ENCODE measurements around the gene FNIP1. TPM values are rescaled to one million over a fixed set of nuclear protein-coding genes. Genes with fewer than 3 reads are reported as not detected.

The FNIP1 gene
- polyA plus RNA-seq, 1 donor (not counting 4 experiments of a cell fraction or from before 2014, with no cell fraction given): 14.6 TPM

GRCh38 chr5:131630963-131631350 is 165.9 kb downstream of the FNIP1 start:
- no peak for TF ChIP-seq EZH2 (IDR thresholded peaks at IDR 0.05; ENCODE audit: low read length)
- TF ChIP-seq CTCF (optimal IDR thresholded peaks at IDR 0.05 in 1 of 3, IDR thresholded peaks at IDR 0.05 in 1 of 3, conservative IDR thresholded peaks at IDR 0.05 in 1 of 3; ENCODE audit: extremely low read depth in 1 of 3, insufficient read depth in 2 of 3, low read length in 3 of 3): no peak
- FAIRE-seq (no peak), DNase-seq (ENCODE audit: low read depth, low spot score) (no peak)
- H3K9me1 ChIP-seq (ENCODE audit: control insufficient read depth, extremely low read depth, insufficient read depth, low read length): peaks cover 3% of the 10 kb centered on the region
- no peaks in the 10 kb centered on the region for H3K9me3 ChIP-seq (ENCODE audit: control insufficient read depth, low read depth, low read length)
- peaks cover 89% of the 10 kb centered on the region for H3K79me2 ChIP-seq (ENCODE audit: control insufficient read depth, insufficient read depth, low read length)
- H3K27ac ChIP-seq (ENCODE audit: control insufficient read depth, insufficient read depth, low read length): peak overlapping the region; percentile 62
- no peak overlapping the region for H3K9ac ChIP-seq (ENCODE audit: control insufficient read depth, extremely low read depth, insufficient read depth, low read length)
- H2AFZ ChIP-seq (ENCODE audit: control insufficient read depth, low read length): no peak overlapping the region
- H3K36me3 ChIP-seq (ENCODE audit: control insufficient read depth in 2 of 2, extremely low read depth in 1 of 2, insufficient read depth in 2 of 2, low read length in 2 of 2): peaks cover 0 to 2% of the 10 kb centered on the region in 2 experiments
- H3K4me1 ChIP-seq (ENCODE audit: control insufficient read depth, extremely low read depth, insufficient read depth, low read length): peaks cover 31% of the 10 kb centered on the region
- no peak overlapping the region for H3K4me3 ChIP-seq (ENCODE audit: control insufficient read depth in 2 of 3, extremely low read depth in 1 of 3, insufficient read depth in 2 of 3, low read depth in 1 of 3, low read length in 3 of 3)
- peak overlapping the region; percentile 44 for H3K4me2 ChIP-seq (ENCODE audit: control insufficient read depth, extremely low read depth, insufficient read depth, low read depth, low read length)
- peaks cover 4% of the 10 kb centered on the region for H4K20me1 ChIP-seq (ENCODE audit: control insufficient read depth, extremely low read depth, insufficient read depth, low read length)
- H3K27me3 ChIP-seq (ENCODE audit: control insufficient read depth, extremely low read depth, insufficient read depth, low read length): no peaks in the 10 kb centered on the region
- dilution Hi-C loops (cut with MboI; ENCODE audit: extremely low pct_ligation_motif_present, low sequenced_read_pairs): no loop called here

GRCh38 chr5:131630208-131630962 is 166.4 kb downstream of the FNIP1 start:
- Histone ChIP-seq H3K9ac (ENCODE audit: control insufficient read depth, extremely low read depth, insufficient read depth, low read length) (no peak overlapping the region), H3K36me3 (ENCODE audit: control insufficient read depth in 2 of 2, extremely low read depth in 1 of 2, insufficient read depth in 2 of 2, low read length in 2 of 2) (peaks cover 0 to 2% of the 10 kb centered on the region in 2 experiments), H3K4me2 (ENCODE audit: control insufficient read depth, extremely low read depth, insufficient read depth, low read depth, low read length) (peak overlapping the region; percentile 44), H3K27me3 (ENCODE audit: control insufficient read depth, extremely low read depth, insufficient read depth, low read length) (no peaks in the 10 kb centered on the region), H3K4me3 (ENCODE audit: control insufficient read depth in 2 of 3, extremely low read depth in 1 of 3, insufficient read depth in 2 of 3, low read depth in 1 of 3, low read length in 3 of 3) (no peak overlapping the region), H3K9me1 (ENCODE audit: control insufficient read depth, extremely low read depth, insufficient read depth, low read length) (peaks cover 3% of the 10 kb centered on the region), H3K4me1 (ENCODE audit: control insufficient read depth, extremely low read depth, insufficient read depth, low read length) (peaks cover 31% of the 10 kb centered on the region), H4K20me1 (ENCODE audit: control insufficient read depth, extremely low read depth, insufficient read depth, low read length) (peaks cover 4% of the 10 kb centered on the region), H3K27ac (ENCODE audit: control insufficient read depth, insufficient read depth, low read length) (peak overlapping the region; percentile 62), H3K79me2 (ENCODE audit: control insufficient read depth, insufficient read depth, low read length) (peaks cover 94% of the 10 kb centered on the region), H3K9me3 (ENCODE audit: control insufficient read depth, low read depth, low read length) (no peaks in the 10 kb centered on the region), H2AFZ (ENCODE audit: control insufficient read depth, low read length) (no peak overlapping the region)
- DNase-seq (ENCODE audit: low read depth, low spot score) (no peak), FAIRE-seq (no peak)
- no peak for TF ChIP-seq EZH2 (IDR thresholded peaks at IDR 0.05; ENCODE audit: low read length)
- TF ChIP-seq CTCF (optimal IDR thresholded peaks at IDR 0.05 in 1 of 3, IDR thresholded peaks at IDR 0.05 in 1 of 3, conservative IDR thresholded peaks at IDR 0.05 in 1 of 3; ENCODE audit: extremely low read depth in 1 of 3, insufficient read depth in 2 of 3, low read length in 3 of 3): no peak
- dilution Hi-C loops (cut with MboI; ENCODE audit: extremely low pct_ligation_motif_present, low sequenced_read_pairs): no loop called here

All from keratinocyte (primary cell).